ENCODE results near the gene COL19A1.
"Not testable (repeated sequence)": the region's sequence is repeated elsewhere in the genome, so short reads cannot be mapped to it uniquely, and the experiment has no call there.

The COL19A1 gene

DNA sequence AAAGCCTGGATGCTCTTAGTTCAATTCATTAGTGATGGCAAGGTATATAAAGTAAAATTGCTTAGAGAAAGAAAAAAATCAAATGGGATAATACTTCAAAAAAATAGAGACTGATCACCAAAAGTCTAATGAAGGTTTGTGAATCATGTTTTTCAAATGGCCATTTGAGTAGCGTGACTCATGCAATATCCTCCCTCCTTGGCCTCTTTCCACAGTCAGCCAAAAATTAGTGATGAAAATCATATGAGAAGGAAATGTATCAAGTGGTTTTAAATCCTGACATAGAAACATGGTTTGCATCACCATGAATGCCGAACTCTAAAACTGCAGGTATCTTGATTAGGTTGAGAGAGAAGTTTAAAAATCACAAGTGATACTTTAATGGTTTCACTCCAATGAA lies 1.2 kb upstream of the COL19A1 start:
- no peak for DNase-seq

DNA sequence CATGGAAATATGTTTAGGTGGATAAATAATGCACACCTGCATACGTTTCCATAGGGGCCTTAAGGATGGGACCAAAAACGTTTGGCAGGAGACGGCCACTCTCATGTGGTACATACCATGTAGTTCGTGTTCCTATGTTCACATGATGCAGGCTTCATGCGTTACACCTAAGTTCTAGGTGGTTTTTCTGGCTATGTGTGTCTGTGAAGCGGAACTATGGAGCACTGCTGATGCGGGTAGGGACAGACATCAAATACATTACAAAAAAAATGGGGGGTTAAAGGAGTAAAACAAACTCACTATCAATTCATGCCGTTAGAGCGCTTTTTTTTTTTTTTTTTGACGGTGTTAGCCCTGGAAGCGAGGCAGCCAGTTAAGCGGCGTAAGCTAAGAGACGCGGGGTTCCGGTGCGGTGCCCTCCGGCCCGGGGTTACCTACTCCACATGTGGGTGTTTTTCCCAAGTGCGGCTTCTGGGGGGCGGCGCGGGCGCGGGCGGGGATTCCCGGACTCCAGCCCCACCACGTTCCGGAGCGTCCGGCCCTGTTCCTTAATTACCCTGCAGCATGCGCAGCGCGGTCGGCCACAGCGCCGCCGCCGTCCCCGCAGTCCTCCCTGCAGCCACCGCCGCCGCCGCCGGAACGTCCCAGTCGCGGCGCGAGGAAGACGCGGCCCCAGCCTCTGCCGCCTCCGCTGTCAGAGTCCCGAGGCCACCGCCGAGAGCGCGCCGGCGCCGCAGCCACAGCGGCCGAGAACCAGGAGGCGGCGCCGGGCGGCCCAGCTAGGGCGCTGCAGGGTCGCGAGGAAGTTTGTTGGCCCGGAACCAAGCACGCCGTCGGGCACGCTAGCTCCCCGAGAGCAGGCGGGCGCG lies 648 bp downstream of the COL19A1 start:
- DNase-seq = peak; percentile 15 to 93 (median 40)

More for the DNA sequence above, 1.2 kb upstream of the COL19A1 start:
- intact Hi-C loops (cut with DNase I) = no loop called here

DNA sequence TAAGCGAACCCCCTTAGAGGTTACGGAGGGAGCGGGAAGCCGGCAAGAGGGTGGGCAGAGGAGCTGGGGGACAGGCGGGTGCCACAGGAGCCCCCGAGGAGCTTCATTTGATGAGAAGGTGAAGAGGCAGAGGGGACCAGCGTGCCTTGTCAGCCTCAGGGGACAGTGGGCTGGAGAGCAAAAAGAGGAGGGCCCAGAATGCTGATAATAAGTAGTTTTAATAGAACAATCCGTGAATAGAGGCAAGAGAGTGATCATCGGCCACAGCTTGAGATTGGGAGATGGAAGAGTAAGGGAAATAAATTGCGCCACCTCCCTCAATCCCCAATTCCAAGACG lies 1.3 kb downstream of the COL19A1 start:
- no peak for DNase-seq
- intact Hi-C loops (cut with DNase I) = no loop called here

More for the DNA sequence above, 648 bp downstream of the COL19A1 start:
- intact Hi-C loops (cut with DNase I) = no loop called here

DNA sequence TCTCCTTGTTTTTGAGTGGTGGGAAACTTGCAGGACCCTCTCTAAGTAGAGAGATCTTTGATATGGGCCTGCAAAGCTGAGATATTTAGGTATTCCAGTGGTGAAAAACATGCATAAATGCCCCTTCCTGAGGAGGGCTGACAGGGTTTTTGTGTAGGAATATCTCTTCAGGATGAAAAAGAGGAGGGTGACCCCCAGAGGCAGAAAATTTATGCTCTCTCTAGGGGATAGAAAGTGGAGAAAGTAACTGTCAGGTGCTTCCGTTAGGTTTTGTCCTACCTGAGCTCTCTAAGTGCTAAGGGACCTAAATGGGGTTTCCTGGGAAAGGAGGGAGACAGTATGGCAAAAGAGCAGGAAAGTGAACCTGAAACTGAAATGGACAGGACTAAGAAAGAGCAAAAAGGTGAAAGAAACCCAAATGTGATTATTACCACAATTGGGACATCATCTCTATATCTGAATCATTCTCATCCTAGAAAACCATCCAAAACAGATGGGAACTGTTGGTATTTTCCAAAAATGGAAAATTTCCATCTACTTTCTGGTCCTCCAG lies 2.0 kb downstream of the COL19A1 start:
- no peak for DNase-seq
- intact Hi-C loops (cut with DNase I) = no loop called here

DNA sequence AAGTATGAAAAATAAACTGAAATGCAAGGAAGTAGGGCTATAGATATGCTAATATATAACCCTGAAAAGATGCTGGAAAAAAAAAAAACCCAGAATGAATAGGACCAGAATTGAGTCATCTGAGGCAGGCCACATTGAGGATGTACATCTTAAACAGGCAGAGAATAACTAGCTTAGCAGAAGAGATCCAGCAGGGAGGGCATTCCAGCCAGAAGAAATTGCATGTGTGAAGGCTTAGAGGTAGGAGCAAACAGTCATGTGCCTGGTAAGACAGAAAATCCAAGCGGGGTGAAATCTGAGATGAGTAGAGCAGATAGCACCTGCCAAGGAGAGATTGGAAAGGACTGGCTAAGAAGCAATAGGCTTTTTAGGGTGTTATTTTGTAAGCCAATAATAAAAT lies 2.6 kb downstream of the COL19A1 start:
- intact Hi-C loops (cut with DNase I) = no loop called here
- DNase-seq = no peak

DNA sequence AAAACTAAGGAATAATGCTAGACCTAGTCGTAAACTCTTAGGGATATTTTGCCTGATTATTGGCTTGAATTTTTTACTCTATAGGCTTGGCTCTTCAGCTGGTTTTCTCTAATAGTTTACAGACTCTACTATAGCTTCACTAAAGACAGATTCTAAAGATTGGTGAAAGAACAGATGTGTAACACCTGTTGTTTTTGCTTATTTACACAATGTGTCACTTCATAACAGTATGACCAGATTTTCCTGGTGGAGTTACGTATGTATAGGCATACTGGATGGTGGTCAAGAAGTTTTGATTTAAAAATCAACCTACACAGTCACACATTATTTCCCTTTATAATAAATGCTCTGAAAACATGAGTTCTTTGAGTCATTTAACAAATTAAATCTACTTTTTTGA lies 4.8 kb downstream of the COL19A1 start:
- DNase-seq = no peak
- intact Hi-C loops (cut with DNase I) = no loop called here

DNA sequence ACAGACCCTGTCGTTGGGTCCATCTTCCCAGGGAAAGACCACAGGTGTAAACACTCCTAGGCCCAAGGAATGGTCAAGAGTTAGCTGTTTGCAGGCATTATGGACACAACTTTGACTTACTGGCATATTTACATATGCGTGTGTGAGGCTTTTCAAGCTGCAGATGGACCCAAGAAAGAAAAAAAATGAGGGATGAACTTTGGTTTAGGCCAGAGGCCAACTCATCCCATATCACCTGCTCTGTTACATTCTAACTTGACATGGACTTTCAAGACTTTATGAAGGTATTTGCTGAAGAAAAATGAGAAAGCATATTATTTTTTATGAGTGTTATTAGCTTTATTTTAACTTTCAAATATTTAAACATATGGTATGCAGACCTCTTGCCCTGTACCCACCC lies 6.9 kb downstream of the COL19A1 start:
- DNase-seq = no peak
- intact Hi-C loops (cut with DNase I) = no loop called here

DNA sequence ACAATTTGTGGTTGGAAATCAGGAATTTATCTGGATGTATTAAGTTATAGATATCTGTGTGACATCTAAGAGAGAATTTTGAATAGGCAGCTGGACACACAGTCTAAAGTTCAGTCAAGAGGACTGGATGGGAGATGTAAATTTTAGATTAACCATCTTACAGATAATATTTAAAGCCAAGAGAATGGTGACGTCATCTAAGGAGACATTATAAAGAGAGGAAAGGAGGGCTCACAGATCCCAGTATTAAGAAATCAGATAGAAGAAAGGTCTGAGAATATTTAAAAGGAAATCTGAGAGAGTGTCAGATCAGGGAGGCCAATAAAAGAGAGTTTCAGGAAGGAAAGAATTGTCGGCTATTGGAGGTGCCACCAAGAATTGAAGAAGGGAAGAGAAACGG lies 9.4 kb downstream of the COL19A1 start:
- no peak for DNase-seq
- intact Hi-C loops (cut with DNase I) = no loop called here

DNA sequence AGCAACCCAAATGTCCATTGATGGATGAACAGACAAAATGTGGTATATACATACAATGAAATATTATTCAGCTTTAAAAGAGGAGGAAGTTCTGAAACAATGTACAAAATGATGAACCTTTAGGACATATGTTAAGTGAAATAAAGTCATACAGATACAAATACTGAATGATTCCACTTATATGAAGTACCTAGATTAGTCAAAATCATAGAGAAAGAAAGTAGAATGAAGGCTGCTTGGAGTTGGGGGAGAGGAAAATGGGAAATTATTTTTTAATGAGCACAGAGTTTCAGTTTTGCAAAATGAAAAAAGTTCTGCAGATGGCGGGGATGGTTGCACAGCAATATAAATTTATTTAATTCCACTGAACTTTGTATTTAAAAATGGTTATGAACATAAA lies 12.4 kb downstream of the COL19A1 start:
- no peak for DNase-seq
- intact Hi-C loops (cut with DNase I) = no loop called here

DNA sequence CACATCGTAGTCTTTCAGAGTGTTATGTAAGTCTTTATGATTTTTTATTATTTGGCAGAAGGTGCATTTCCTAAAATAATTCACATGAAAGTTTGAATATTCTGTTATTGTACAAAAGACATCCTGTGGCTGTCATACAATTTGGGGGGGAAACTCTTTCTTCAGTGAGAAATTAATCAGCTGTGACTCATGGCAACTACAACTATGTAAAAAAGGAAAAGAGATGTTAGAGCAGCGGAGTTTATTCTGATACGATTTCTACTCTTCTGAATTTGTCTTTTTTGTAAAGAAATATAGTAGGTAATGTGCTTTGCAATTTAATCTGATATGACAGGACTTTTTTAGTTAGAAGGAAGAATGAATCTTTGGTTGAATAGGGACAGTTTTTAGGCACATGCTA lies 14.2 kb downstream of the COL19A1 start:
- DNase-seq = no peak
- intact Hi-C loops (cut with DNase I) = no loop called here

DNA sequence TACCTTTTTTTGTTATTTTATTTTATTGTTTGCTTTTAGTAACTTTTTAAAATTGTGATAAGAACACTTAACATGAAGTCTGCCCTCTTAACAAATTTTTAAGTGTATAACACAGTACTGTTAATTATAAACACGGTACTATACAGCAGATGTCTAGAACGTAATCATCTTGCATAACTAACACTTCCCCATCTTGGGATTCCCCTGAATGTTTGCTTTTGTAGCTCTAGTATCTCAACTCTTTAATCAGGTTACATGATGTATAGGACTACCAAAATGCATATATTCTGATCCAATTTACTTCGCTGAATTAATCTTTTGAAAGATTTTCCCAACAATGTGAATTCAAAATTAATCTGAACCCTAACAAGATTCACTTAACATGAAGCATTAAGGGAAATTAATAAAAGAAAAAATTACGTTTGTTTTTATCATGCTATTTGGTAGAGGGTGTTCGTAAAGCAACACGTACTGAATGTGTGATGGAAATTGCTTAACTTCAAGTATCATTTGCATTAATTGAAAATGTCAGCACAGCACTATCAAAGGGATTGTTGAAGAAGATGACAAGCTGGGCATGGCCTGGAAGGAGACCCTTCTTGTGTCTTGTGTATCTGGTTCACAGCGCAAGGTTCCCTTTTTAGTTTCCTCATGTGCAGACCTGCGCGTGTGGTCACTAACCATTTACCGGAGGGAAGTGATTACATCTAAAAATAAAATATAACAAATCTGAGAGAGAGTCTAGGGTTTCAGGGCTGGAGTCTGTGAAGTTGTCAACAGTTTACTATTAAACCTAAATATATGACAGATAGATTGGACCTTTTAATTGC lies 15.2 kb downstream of the COL19A1 start:
- intact Hi-C loops (cut with DNase I) = no loop called here
- DNase-seq = no peak

DNA sequence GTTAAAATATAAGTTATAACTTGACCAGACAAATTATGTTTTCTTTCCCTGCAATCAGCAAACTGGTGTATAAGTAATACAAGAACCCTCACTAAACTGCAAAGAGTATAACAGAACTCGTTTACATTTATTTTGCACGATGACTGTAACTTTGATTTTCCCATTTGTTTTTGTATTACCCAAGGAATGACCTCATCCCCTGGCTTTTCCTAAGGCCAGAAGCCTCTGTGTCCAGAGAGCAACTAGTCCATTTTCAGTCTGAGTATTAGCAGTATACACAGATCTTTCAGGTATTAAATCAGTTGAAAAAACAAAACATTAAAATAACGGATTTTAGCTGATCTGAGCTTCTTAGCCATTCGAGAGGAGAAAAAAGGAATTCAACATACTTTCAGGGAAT lies 17.2 kb downstream of the COL19A1 start:
- no peak for DNase-seq
- intact Hi-C loops (cut with DNase I) = no loop called here

DNA sequence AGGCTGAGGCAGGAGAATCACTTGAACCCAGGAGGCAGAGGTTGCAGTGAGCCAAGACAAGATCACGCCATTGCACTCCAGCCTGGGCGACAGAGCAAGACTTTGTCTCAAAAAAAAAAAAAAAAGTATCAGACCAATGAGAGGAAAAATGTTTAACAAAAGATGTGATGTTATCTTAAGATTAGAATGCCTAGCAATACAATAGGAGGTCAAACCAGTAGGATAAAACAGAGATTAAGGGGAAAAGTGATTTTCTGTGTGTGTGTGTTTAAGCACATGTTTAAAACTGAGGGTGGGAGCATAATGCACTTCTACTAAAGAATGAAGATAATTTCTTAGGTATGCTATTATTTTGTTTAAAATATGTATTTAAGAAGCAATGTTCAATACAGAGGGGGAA lies 17.9 kb downstream of the COL19A1 start:
- no peak for DNase-seq
- intact Hi-C loops (cut with DNase I) = no loop called here

DNA sequence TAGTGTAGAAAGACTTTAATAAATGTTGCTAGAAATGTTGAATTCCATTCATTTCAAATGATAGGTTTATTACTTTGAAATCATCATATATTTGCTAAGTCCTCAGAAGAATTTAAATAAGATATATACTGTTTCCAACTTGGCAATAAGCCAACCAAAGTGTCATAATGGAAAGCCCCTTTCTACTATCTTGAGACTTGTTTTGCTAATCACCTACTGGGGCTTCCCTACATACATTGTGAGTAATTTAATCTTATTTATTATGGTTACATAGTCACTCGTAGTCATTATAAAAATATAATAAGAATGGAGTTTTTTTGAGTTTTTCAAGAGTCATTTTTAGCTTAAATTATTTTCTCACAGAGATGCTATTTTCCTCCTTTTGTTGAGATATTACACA lies 20.7 kb downstream of the COL19A1 start:
- intact Hi-C loops (cut with DNase I) = no loop called here
- DNase-seq = no peak

DNA sequence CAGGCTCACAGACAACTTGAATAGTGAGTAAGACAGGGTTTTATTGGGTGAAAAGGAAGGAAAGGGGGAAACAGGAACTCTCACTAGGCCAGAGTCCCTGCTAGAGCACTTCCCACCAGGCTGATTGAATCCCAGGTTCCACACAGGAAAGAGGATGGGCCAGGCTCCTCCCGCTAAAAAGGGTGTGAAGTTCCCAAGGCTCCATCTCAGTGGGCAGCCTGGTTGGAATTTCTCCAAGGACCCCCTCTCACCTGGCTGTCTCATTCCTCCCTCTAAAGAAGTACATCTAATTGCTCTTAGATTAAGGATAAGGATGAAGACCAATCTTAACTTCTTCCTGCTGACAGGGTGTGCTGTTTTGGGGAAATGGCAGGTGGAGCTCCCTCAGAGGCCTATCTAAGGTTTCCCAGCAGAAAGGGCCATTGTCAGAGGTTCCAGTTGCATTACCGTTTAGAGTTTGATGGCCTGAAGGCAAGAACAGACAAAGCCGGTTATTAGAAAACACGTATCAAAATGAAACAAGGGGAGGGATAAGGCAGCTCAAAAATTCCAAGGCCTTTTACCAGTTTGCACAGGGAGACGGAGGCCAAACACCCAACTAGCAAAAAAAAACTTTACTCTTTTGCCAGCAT lies 21.5 kb downstream of the COL19A1 start:
- no peak for DNase-seq
- intact Hi-C loops (cut with DNase I) = no loop called here

DNA sequence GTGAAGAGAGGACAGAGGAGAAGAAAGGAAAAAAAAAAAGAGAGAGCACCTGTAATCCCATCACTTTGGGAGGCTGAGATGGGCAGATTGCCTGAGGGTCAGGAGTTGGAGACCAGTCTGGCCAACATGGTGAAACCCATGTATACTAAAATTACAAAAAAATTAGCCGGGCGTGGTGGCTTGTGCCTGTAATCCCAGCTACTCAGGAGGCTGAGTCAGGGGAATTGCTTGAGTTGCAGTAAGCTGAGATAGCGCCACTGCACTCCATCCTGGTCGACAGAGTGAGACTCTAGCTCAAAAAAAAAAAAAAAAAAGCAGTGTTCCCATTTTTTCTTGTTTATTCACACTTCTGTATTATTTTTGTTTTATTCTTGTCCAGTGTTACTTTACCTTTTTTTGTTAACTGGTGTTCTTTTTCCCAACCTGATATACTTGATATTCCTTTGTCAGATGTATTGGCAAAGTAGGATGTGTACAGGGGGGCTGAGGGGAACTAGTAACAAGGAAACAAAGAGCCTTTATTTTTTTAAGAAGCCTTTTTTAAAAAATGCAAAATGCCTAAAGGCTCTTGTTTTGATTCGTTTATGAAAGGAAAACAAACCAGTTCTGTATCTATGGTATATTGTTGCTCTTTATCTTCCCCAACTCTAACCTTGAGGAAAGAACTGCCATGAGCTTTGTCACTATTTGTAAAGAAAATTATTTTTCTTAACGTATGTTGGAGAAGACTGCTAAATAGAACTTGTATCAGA lies 22.3 kb downstream of the COL19A1 start:
- intact Hi-C loops (cut with DNase I) = no loop called here
- DNase-seq = no peak

DNA sequence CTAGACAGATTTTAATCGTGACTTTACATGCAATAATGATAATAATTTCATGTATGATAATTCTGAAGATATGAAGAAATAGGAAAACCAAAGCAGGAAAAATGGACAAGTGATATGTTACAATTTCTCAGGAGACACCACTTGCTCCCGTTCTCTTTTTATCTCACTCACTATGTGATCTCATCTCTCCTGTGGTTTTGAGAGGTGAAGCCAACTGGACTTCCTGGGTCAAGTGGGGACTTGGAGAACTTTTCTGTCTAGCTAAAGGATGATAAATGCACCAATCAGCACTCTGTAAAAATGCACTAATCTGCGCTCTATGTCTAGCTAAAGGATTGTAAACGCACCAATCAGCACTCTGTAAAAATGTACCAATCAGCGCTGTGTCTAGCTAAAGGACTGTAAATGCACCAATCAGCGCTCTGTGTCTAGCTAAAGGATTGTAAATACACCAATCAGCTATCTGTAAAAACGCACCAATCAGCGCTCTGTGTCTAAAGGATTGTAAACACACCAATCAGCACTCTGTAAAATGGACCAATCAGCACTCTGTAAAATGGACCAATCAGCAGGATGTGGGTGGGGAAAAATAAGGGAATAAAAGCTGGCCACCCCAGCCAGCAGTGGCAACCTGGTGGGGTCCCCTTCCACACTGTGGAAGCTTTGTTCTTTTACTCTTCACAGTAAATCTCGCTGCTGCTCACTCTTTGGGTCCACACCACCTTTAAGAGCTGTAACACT lies 23.0 kb downstream of the COL19A1 start:
- intact Hi-C loops (cut with DNase I) = not testable (repeated sequence)

DNA sequence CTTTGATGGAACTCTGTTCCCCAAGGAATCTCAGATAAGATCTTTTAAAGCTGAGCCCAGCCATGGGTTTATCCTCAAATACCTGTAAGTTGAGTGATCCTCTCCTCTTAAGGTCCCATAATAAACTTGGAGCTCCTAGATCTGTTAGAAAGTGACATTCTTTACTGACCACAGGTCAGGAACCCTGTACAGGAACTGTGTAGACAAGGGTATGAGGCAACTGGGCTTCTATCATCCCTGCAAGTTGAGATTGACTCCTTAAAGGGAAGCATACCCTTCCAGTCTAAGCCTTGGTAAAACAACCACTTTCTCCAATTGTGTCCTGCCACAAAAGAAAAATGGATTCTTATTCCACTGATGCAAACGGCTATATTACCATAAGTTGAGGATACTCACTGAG lies 26.2 kb downstream of the COL19A1 start:
- intact Hi-C loops (cut with DNase I); DNase-seq: not testable (repeated sequence)

More for the DNA sequence above, 23.0 kb downstream of the COL19A1 start:
- DNase-seq = not testable (repeated sequence)

DNA sequence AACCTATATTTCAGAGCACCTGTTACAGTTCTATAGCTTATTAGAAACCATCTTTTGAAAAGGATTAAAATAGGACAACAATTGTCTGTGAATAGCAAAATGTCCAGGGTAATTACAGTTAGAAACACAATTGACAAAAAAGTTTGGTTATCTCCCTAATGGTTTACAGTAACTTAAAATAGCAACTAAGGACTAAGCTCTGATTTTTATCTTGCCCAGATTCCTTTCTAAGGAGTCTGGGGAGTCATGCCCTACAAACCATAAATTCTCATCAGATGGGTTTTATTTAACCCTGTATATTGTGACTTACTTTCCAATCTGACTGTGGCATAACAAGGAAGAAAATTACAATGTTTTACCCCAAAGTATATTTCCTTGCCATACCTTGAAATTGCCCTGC lies 26.9 kb downstream of the COL19A1 start:
- DNase-seq; intact Hi-C loops (cut with DNase I): not testable (repeated sequence)

Measured in posterior cingulate gyrus (tissue), 11 donors.